GM18526 (cell line): ENCODE data around the gene TUBA4A.

ENCODE experiments used
- POLR2A ChIP-seq: IDR thresholded peaks from 3 replicates; pipeline ENCODE4 v1.6.1; 2011; ENCODE audit not compliant: insufficient read length; ENCODE audit errors: extremely low read depth

TUBA4A gene

GRCh38 chr2:219253753-219254589 is at the start of gene TUBA4A:
TSS of gene TUBA4A (minus strand) at chr2:219253918. CDS start at chr2:219253858, 60 bp downstream.
- peak; percentile 100 for TF ChIP-seq POLR2A

- TF ChIP-seq POLR2A: no peak
Observed at GRCh38 chr2:219302412-219302968, 48.8 kb upstream of the TUBA4A start.

GRCh38 chr2:219300022-219300421 is 46.3 kb upstream of the TUBA4A start:
- no peak for TF ChIP-seq POLR2A

GRCh38 chr2:219299372-219299760 is 45.6 kb upstream of the TUBA4A start:
- TF ChIP-seq POLR2A: no peak

GRCh38 chr2:219298759-219299371 is 45.1 kb upstream of the TUBA4A start:
- TF ChIP-seq POLR2A: no peak

- TF ChIP-seq POLR2A: no peak
Observed at GRCh38 chr2:219297766-219298456, 44.2 kb upstream of the TUBA4A start.

- no peak for TF ChIP-seq POLR2A
Observed at GRCh38 chr2:219296631-219297391, 43.1 kb upstream of the TUBA4A start.

- TF ChIP-seq POLR2A: no peak
Observed at GRCh38 chr2:219296142-219296541, 42.4 kb upstream of the TUBA4A start.

- TF ChIP-seq POLR2A: peak; percentile 52
Observed at GRCh38 chr2:219294356-219295351, 40.9 kb upstream of the TUBA4A start.

- TF ChIP-seq POLR2A: no peak
Observed at GRCh38 chr2:219293736-219294231, 40.1 kb upstream of the TUBA4A start.

GRCh38 chr2:219292616-219293015 is 38.9 kb upstream of the TUBA4A start:
- TF ChIP-seq POLR2A: no peak

GRCh38 chr2:219291910-219292490 is 38.3 kb upstream of the TUBA4A start:
- no peak for TF ChIP-seq POLR2A

GRCh38 chr2:219291394-219291793 is 37.7 kb upstream of the TUBA4A start:
- TF ChIP-seq POLR2A: no peak
